ENCODE results near the gene INPP5J.
"Not testable (repeated sequence)": the region's sequence is repeated elsewhere in the genome, so short reads cannot be mapped to it uniquely, and the experiment has no call there.

The INPP5J gene

DNA sequence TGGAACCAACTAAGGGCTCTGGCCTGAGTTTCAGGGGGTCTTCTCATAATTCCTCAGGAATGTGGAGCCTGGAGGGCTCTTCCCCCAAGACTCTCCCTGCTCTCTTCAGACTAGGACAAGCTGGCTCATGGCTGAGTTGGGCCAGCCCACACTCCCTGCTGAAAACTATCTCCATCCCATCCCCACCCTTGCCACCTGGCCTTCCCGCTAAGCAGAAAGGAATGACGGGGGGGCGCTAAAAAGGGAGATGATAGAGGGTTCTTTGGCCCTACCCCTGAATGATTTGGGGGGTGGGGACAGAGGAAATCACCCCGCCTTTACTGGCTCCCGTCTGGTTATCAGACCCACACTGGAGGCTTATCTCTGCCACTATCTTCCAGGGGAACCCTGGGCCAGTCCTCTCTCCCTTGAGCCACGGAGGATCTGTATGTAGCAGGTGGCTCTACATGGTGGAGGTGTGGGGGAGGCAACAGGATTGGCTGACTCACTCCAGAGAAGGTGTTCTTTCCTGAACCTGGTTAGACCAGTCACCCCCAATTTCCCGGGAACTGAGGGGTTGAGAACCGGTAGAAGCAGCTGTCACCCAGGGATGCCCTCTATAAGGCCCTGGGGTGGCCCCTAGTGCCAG lies 35.9 kb upstream of the INPP5J start:
- no peak for DNase-seq (ENCODE audit: low read depth in 2 of 2)

DNA sequence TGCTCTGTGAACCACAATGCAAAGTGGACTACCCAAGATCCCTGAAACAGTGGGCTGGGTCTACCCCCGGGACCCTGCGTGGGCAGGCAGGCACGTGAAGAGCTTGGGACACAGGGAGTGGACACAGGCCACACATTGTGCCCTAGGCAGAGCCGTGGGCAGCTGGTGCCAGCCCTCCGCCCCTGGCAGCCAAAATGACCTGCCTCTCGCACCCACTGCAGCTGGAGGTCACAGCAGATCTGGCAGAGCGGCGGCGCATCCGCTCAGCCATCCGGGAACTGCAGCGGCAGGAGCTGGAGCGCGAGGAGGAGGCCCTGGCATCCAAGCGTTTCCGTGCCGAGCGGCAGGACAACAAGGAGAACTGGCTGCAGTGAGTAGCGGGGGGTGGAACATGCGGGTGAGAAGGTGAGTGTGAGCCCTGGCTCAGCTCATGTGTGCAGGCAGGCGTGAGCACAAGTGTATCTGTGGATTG lies 35.0 kb upstream of the INPP5J start:
- DNase-seq (ENCODE audit: low read depth in 2 of 2), result no peak

DNA sequence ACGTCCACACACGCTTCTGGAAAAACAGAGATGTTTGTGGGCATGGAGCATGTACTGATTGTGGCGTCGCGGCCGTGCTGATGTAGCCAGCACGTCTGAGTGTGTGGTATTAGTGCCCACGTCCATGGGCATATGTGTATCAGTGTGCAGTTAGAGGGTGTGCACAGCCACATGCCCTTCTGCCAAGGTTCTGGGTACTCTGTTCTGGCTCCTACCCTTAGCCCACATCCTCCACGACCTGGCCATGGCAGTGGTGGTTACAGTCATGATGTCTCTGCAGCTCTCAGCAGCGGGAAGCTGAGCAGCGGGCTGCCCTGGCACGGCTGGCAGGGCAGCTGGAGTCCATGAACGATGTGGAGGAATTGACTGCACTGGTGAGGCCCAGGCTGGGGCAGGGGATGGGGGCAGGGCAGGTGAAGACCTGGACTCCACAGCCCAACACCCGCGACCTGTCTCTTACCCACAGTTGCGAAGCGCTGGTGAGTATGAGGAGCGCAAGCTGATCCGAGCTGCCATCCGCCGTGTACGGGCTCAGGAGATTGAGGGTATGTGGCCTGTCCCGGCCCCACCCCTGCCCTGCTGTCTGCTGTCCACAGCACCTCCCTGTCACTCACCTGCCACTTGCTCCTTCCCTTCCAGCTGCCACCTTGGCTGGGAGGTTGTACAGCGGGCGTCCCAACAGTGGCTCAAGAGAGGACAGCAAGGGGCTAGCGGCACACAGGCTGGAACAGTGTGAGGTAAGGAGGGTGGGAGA lies 34.4 kb upstream of the INPP5J start:
- no peak for DNase-seq (ENCODE audit: low read depth in 2 of 2)

- DNase-seq (ENCODE audit: low read depth in 2 of 2), result no peak
Measured at GRCh38 chr22:31089160-31090100, 33.3 kb upstream of the INPP5J start.

- DNase-seq (ENCODE audit: low read depth in 2 of 2), result no peak
Measured at GRCh38 chr22:31090217-31091085, 32.3 kb upstream of the INPP5J start.

DNA sequence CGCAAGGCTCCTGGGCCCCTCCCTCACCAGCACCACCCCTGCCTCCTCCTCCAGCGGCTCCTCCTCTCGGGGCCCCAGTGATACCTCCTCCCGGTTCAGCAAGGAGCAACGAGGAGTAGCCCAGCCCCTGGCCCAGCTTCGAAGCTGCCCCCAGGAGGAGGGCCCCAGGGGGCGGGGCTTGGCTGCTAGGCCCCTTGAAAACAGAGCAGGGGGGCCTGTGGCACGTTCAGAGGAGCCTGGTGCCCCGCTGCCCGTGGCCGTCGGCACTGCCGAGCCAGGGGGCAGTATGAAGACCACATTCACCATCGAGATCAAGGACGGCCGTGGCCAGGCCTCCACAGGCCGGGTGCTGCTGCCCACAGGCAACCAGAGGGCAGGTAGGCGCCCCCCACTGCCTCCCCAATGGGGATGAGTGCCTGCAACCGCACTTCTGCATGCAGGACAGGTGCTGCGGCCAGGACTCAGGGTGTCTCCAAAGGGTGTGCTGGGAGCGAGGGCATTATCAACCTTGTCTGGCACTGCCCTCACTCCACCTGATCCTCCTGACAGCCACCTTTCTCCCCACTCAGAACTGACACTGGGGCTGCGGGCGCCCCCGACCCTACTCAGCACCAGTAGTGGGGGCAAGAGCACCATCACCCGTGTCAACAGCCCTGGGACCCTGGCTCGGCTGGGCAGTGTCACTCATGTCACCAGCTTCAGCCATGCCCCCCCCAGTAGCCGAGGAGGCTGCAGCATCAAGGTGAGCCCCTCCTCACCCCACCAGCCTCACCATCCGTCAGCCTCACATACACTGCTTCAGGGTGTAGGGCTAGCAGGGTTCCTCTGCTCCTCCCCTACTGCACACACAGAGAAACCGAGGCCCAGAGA lies 31.4 kb upstream of the INPP5J start:
- DNase-seq (ENCODE audit: low read depth in 2 of 2), result no peak

- no peak for DNase-seq (ENCODE audit: low read depth in 2 of 2)
Measured at GRCh38 chr22:31092161-31092560, 30.6 kb upstream of the INPP5J start.

DNA sequence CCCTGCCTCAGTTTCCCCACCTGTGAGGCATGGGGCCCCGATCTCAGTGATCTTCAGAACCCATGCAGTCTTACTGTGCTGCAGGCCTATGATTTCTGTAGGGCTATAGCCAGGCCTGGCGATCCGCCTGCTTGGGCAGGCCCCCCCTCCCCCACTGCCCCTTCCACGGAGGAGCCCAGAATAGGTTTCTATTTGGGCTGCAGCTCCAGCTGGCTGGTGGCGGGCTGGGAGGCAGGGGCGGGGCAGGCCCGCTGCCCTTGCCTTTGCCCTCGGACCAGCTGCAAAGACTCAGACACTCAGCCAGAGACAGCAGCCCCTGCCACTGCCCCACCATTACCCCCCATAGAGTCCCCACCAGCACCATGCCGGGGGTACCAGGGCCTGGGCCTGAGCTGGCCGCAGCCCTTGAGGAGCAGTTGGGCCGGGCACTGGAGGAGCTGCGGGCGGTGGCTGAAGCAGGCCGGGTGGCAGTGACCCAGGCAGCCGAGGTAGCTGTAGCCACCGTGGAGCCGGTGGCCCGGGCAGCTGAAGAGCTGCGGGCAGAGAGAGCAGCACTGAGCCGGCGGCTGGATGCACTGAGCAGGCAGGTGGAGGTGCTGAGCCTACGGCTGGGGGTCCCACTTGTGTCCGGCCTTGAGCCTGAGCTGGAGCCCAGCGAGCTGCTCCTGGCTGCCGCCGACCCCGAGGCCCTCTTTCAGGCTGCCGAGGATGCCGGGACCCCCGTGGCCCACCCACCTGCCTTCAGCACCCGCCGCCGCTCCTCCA lies 29.5 kb upstream of the INPP5J start:
- no peak for DNase-seq (ENCODE audit: low read depth in 2 of 2)

- no peak for DNase-seq (ENCODE audit: low read depth in 2 of 2)
Measured at GRCh38 chr22:31094021-31094551, 28.7 kb upstream of the INPP5J start.

- DNase-seq (ENCODE audit: low read depth in 2 of 2), result no peak
Measured at GRCh38 chr22:31094741-31095140, 28.0 kb upstream of the INPP5J start.

DNA sequence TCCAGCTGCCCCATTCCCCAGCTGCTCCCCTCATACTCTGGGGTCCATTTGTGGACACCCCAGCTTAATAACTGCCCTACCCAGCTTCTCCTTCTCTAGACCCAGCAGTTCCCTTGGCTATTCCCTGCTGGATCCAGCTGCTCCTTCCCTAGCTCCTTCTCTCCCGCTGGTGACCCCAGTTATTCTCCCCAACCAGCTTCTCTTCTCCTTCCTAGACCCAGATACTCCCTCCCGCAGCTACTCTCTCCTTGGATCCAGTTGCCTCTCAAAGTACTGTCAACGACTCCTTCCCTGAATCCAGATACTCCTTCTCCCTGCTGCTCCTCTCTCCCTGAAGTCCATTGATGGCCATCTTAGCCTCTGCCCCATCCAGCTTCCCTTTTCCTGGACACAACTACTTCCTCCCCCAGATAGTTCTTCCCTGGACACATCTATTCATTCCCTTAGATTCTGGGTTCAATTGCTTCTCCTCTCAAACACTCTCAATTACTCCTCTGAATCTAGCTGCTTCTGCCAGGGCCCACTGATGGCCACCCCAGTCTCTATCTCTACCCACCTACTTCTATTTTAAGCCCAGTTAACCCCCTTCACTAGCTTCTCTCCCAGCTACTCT lies 27.0 kb upstream of the INPP5J start:
- DNase-seq (ENCODE audit: low read depth in 2 of 2), result no peak

DNA sequence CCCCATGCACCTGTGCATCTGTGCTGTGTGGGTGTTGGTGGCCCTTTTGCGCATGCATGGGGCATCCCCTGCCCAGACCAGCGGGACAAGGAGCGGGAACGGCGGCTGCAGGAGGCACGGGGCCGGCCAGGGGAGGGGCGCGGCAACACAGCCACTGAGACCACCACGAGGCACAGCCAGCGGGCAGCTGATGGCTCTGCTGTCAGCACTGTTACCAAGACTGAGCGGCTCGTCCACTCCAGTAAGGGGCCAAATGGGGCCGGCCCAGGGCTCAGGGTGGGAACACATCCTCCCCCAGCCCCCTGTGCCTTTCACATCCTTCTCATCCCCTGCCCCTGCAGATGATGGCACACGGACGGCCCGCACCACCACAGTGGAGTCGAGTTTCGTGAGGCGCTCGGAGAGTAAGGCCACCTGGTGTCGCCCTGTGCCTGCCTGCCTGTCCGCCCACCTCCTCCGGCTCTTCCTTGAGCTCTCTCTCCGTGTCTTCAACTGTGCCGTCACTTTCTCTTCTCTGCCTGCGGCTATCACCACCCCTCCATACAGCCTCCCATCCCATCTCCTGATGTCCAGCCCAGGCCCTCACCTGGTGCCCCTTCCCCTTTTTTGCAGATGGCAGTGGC lies 26.0 kb upstream of the INPP5J start:
- DNase-seq (ENCODE audit: low read depth in 2 of 2), result no peak

GRCh38 chr22:31097539-31097938 lies 25.2 kb upstream of the INPP5J start:
- DNase-seq (ENCODE audit: low read depth in 2 of 2), result not testable (repeated sequence)

DNA sequence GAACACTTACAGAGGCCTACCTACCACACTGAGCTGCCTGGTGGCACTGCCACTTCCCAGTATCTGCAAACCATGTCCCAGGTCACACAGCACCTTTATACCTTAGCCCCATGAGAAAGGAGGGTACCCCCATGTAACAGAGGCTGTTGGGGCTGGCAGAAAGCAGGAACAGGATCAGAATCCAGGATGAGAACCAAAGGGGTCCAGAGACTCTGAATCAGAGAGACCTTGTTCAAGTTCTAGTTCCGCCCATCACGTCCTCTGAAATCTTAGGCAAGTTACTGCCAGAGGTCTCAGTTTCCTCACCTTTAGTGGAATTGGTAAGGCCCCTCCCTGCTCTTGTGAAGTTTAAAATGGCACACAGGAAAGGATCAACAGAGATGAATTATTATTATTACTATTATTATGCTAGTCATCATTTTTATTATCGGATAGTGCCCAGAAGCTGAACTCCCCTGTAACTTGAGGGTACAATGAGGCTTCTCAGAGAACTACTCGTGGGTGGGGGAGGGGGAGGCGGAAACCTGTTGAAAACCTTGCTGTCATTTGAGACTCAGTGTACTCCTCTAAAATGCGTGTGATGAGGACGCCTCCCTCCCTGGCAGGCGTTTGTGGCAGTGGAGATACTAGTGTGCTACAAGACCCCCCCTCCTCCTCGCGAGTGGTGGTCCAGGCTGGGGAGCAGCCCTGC lies 24.7 kb upstream of the INPP5J start:
- DNase-seq (ENCODE audit: low read depth in 2 of 2), result no peak

- no peak for DNase-seq (ENCODE audit: low read depth in 2 of 2)
Measured at GRCh38 chr22:31098632-31099110, 24.1 kb upstream of the INPP5J start.

DNA sequence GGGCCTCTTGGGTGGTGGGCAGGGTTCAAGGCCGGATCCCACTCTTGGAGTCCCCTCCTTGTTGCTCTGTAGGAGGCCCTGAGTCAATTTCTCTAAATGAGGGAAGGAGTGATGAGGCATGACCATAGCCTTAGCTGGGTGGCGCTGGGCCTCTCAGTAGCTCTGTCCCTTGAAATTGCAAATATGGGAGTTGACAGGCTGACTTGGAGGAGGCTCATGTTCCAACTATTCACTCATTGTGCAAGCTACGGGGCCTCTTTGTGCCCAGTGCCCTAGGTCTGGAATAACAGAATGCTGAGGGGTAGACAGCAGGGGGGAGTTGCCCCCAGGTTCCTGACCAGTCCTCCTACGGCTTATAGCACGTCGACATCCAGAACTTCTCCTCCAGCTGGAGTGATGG lies 23.4 kb upstream of the INPP5J start:
- DNase-seq (ENCODE audit: low read depth in 2 of 2), result no peak

GRCh38 chr22:31099841-31100761 lies 22.7 kb upstream of the INPP5J start:
- DNase-seq (ENCODE audit: low read depth in 2 of 2), result no peak

Measured in fibroblast of skin of left biceps (primary cell).